Regular cardiac myocyte (primary cell): ENCODE data around the gene SH2D1B. TPM values are rescaled to one million over a fixed set of nuclear protein-coding genes. Genes with fewer than 3 reads are reported as not detected.

Experiments
- total RNA-seq: library from RNA; depleted of rRNA; stranded (reverse); fragments of >200 nt; gene quantifications from 2 replicates; pipeline ENCODE4 v1.2.3, GENCODE V29; 2014

SH2D1B gene
- total RNA-seq: not detected in 2 replicates

GRCh38 chr1:162412002-162412401 is at the start of gene SH2D1B:
Gene SH2D1B (minus strand): TSS chr1:162412136. CDS start chr1:162412016, 120 bp downstream.

GRCh38 chr1:162381383-162381782 is 30.6 kb downstream of the SH2D1B start, which contains the start of gene C1orf226:
Gene C1orf226 (plus strand): TSS chr1:162381728. CDS start chr1:162381902, 174 bp downstream.

GRCh38 chr1:162376691-162377090 is 35.2 kb downstream of the SH2D1B start, which contains the start of gene SPATA46:
Gene SPATA46 (minus strand): TSS chr1:162376854. CDS start chr1:162376790, 64 bp downstream.

Other genes with a start within 250 kb of the SH2D1B start
- not detected in 2 replicates for gene SPATA46, start 35.3 kb downstream of the SH2D1B start, total RNA-seq
- gene C1orf226, start 30.4 kb downstream of the SH2D1B start, total RNA-seq: 0.19 and 0.56 TPM in 2 replicates
- 68.2 and 127 TPM in 2 replicates for gene UHMK1, start 85.7 kb upstream of the SH2D1B start, total RNA-seq
- gene UAP1, start 149.6 kb upstream of the SH2D1B start, total RNA-seq: 167 and 259 TPM in 2 replicates
- gene DDR2, start 220.3 kb upstream of the SH2D1B start, total RNA-seq: 116 and 168 TPM in 2 replicates